Endothelial cell of umbilical vein (primary cell): ENCODE measurements around the gene CASK. TPM values are rescaled to one million over a fixed set of nuclear protein-coding genes. Genes with fewer than 3 reads are reported as not detected.

Source experiments
- BruUV-seq: library from RNA; stranded (reverse); fragments of 400-500 nt; replicated peaks from 2 replicates; lab custom pipeline; 2021; lab: Mats Ljungman, UMichigan
- CTCF ChIA-PET: fragments of 300-600, 350-600 bp; sonication (Branson Sonifier 250); formaldehyde crosslinking; loops from one replicate; lab custom pipeline; 2021; ENCODE audit warnings: antibody characterized with exemption, inconsistent platforms; lab: Charles Lee
- POLR2A ChIA-PET: fragments of 300-600, 350-600 bp; sonication (Branson Sonifier 250); formaldehyde crosslinking; loops from one replicate; lab custom pipeline; 2021; ENCODE audit warnings: antibody characterized with exemption, inconsistent platforms; lab: Charles Lee
- DNase-seq: peaks from one replicate; pipeline ENCODE4 v3.0.0-alpha.2; 2011; ENCODE audit warnings: low read depth, low spot score
- FAIRE-seq: peaks from 2 replicates; lab custom pipeline; 2011; peaks lifted over from hg19 to GRCh38; lab: Jason Lieb, UNC
- H2AFZ ChIP-seq: 2 replicates; pipeline ENCODE4 v1.6.0; 2012; ENCODE audit warnings: low read depth, low read length, control low read depth, inconsistent platforms
- H3K27ac ChIP-seq: 2 replicates; pipeline ENCODE4 v1.5.1; 2011; ENCODE audit warnings: low read depth, mild to moderate bottlenecking, control low read depth, low read length, moderate library complexity; ENCODE audit not compliant: insufficient read depth
- H3K27me3 ChIP-seq, 2 experiments: 2 replicates each; pipeline versions ENCODE4 v1.6.0 to v1.6.1; 2011; ENCODE audit warnings: low read length in 2 of 2, mixed read lengths in 1 of 2; ENCODE audit not compliant: control insufficient read depth in 2 of 2, insufficient read depth in 2 of 2
- H3K36me3 ChIP-seq, 2 experiments: 2 replicates in 1 of 2; 3 replicates in 1 of 2; pipeline ENCODE4 v1.5.1; 2011; ENCODE audit warnings: low read length in 2 of 2, mild to moderate bottlenecking in 1 of 2, moderate library complexity in 1 of 2; ENCODE audit not compliant: control insufficient read depth in 2 of 2, insufficient read depth in 2 of 2; ENCODE audit errors: extremely low read depth in 1 of 2
- H3K4me1 ChIP-seq: 3 replicates; pipeline ENCODE4 v1.5.1; 2011; ENCODE audit warnings: mild to moderate bottlenecking, low read length; ENCODE audit not compliant: control insufficient read depth, insufficient read depth; ENCODE audit errors: extremely low read depth
- H3K4me2 ChIP-seq: 2 replicates; pipeline ENCODE4 v1.6.1; 2011; ENCODE audit warnings: low read length, control low read depth, mixed read lengths; ENCODE audit not compliant: insufficient read depth
- H3K4me3 ChIP-seq, 3 experiments: fragments of 200-600 bp in 1 of 3; sonication (generic), shearing (Covaris generic) in 1 of 3; replicated peaks in 1 of 3; 2 replicates each; pipeline ENCODE4 v1.5.1; 2011 to 2016; ENCODE audit warnings: control low read depth in 3 of 3, low read length in 3 of 3, mild to moderate bottlenecking in 2 of 3, inconsistent platforms in 1 of 3, low read depth in 1 of 3, moderate library complexity in 1 of 3; ENCODE audit not compliant: insufficient read depth in 1 of 3
- H3K79me2 ChIP-seq: 2 replicates; pipeline ENCODE4 v1.6.0; 2012; ENCODE audit warnings: low read length, inconsistent platforms; ENCODE audit not compliant: control insufficient read depth, insufficient read depth
- H3K9ac ChIP-seq: replicated peaks from 2 replicates; pipeline ENCODE3; 2011; ENCODE audit warnings: low read length, control low read depth; ENCODE audit not compliant: insufficient read depth; ENCODE audit errors: extremely low read depth
- H3K9me1 ChIP-seq: replicated peaks from 3 replicates; pipeline ENCODE4 v1.6.0; 2011; ENCODE audit warnings: mild to moderate bottlenecking, low read length; ENCODE audit not compliant: control insufficient read depth, insufficient read depth; ENCODE audit errors: extremely low read depth
- H3K9me3 ChIP-seq: replicated peaks from 2 replicates; pipeline ENCODE4 v1.5.1; 2012; ENCODE audit warnings: low read length, inconsistent platforms; ENCODE audit not compliant: control insufficient read depth, insufficient read depth
- H4K20me1 ChIP-seq: replicated peaks from 2 replicates; pipeline ENCODE3; 2011; ENCODE audit warnings: mild to moderate bottlenecking, low read length; ENCODE audit not compliant: control insufficient read depth, insufficient read depth; ENCODE audit errors: extremely low read depth
- EZH2 ChIP-seq: IDR thresholded peaks from 2 replicates; pipeline ENCODE4 v1.6.1; 2012; ENCODE audit warnings: borderline replicate concordance, low read depth, mild to moderate bottlenecking, moderate library complexity, low read length, inconsistent platforms; ENCODE audit not compliant: severe bottlenecking
- FOS ChIP-seq: IDR thresholded peaks from 2 replicates; pipeline ENCODE4 v1.6.1; 2011; ENCODE audit warnings: mild to moderate bottlenecking, low read length, moderate library complexity, borderline replicate concordance; ENCODE audit not compliant: insufficient read depth
- GATA2 ChIP-seq: IDR thresholded peaks from 2 replicates; pipeline ENCODE4 v1.7.0; 2011; ENCODE audit warnings: low read depth, mild to moderate bottlenecking, moderate library complexity, mixed read lengths, low read length; ENCODE audit not compliant: insufficient read length, insufficient read depth
- JUN ChIP-seq: IDR thresholded peaks from 2 replicates; pipeline ENCODE4 v1.6.1; 2011; ENCODE audit warnings: borderline replicate concordance, low read depth; ENCODE audit not compliant: insufficient read length, insufficient read depth
- MAX ChIP-seq: IDR thresholded peaks from 2 replicates; pipeline ENCODE4 v1.6.1; 2011; ENCODE audit not compliant: insufficient read depth, insufficient read length
- MYC ChIP-seq: IDR thresholded peaks from one replicate; pipeline ENCODE4 v1.6.1; 2011; ENCODE audit warnings: mild to moderate bottlenecking, low read depth, low read length
- POLR2A ChIP-seq: IDR thresholded peaks from 2 replicates; pipeline ENCODE4 v1.6.1; 2012; ENCODE audit warnings: low read depth, mild to moderate bottlenecking, control low read depth, low read length
- POLR2AphosphoS5 ChIP-seq: IDR thresholded peaks from 2 replicates; pipeline ENCODE4 v1.6.1; 2012; ENCODE audit warnings: low read depth, mild to moderate bottlenecking, control low read depth, low read length, moderate library complexity; ENCODE audit not compliant: insufficient read depth
- dilution Hi-C: fragments of 300-500 bp; cut with MboI; formaldehyde crosslinking; loops from one replicate; pipeline ENCODE4 v1.15.0; 2019; ENCODE audit warnings: low sequenced_read_pairs; ENCODE audit not compliant: extremely low pct_ligation_motif_present
- intact Hi-C: fragments of 100-400 bp; cut with micrococcal nuclease; formaldehyde crosslinking; loops from one replicate; pipeline ENCODE4 v1.10.0; 2022
- polyA plus RNA-seq, 4 experiments: library from polyadenylated mRNA; depleted of rRNA in 3 of 4; stranded (reverse) in 3 of 4; unstranded in 1 of 4; fragments of >200 nt; gene quantifications; 2 replicates each; pipeline versions ENCODE4 v1.2.1 to v1.2.3, GENCODE V29; 2011 to 2012; ENCODE audit warnings: missing spikeins in 1 of 4
- total RNA-seq: library from RNA; stranded (reverse); gene quantifications from 2 replicates; pipeline ENCODE4 v1.2.3, GENCODE V29; 2021
- TF ChIP-seq, protein P1 (sequence below), 2 donors: IDR thresholded peaks; 1 replicate in 1 of 2; 2 replicates in 1 of 2; pipeline ENCODE4 v1.5.1; 2011; ENCODE audit warnings: low read length in 2 of 2, mild to moderate bottlenecking in 2 of 2, moderate library complexity in 2 of 2, control low read depth in 1 of 2, inconsistent platforms in 1 of 2, low read depth in 1 of 2; ENCODE audit not compliant: insufficient read depth in 1 of 2; ENCODE audit errors: extremely low read depth in 1 of 2

The CASK gene
- total and polyA plus RNA-seq, 2 donors (not counting 3 experiments of a cell fraction or from before 2014, with no cell fraction given) = 6.4 to 30.4 TPM

- H3K27me3 ChIP-seq = no peaks in the 10 kb centered on the region
- H2AFZ ChIP-seq = no peak within 1 kb of the TSS
- H3K4me3 ChIP-seq = no peak within 1 kb of the TSS
- no peaks in the 10 kb centered on the region for H3K4me1 ChIP-seq
- no peak within 1 kb of the TSS for H3K4me2 ChIP-seq
- H3K9me3 ChIP-seq = no peaks in the 10 kb centered on the region
- FAIRE-seq (no peak), DNase-seq (no peak)
- no peaks in the 10 kb centered on the region for H3K9me1 ChIP-seq
- ChIA-PET CTCF (no interaction called here), POLR2A (no interaction called here)
- no peak within 1 kb of the TSS for H3K9ac ChIP-seq
- intact Hi-C loops = no loop called here
- dilution Hi-C loops = no loop called here
- H4K20me1 ChIP-seq = no peaks in the 10 kb centered on the region
- no peaks in the 10 kb centered on the region for H3K36me3 ChIP-seq
- no TSS peak for BruUV-seq
- no peak within 1 kb of the TSS for H3K27ac ChIP-seq
- no peaks in the 10 kb centered on the region for H3K79me2 ChIP-seq
- no peak for TF ChIP-seq POLR2A
- TF ChIP-seq POLR2AphosphoS5 = no peak
- no peak for TF ChIP-seq MAX
- TF ChIP-seq, protein P1, sequence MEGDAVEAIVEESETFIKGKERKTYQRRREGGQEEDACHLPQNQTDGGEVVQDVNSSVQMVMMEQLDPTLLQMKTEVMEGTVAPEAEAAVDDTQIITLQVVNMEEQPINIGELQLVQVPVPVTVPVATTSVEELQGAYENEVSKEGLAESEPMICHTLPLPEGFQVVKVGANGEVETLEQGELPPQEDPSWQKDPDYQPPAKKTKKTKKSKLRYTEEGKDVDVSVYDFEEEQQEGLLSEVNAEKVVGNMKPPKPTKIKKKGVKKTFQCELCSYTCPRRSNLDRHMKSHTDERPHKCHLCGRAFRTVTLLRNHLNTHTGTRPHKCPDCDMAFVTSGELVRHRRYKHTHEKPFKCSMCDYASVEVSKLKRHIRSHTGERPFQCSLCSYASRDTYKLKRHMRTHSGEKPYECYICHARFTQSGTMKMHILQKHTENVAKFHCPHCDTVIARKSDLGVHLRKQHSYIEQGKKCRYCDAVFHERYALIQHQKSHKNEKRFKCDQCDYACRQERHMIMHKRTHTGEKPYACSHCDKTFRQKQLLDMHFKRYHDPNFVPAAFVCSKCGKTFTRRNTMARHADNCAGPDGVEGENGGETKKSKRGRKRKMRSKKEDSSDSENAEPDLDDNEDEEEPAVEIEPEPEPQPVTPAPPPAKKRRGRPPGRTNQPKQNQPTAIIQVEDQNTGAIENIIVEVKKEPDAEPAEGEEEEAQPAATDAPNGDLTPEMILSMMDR (IDR thresholded peaks at IDR 0.05; ENCODE audit: extremely low read depth in 1 of 2, insufficient read depth in 1 of 2, low read depth in 1 of 2, low read length in 2 of 2) = no peak
- no peak for TF ChIP-seq FOS
- TF ChIP-seq EZH2 = no peak
- no peak for TF ChIP-seq JUN
- TF ChIP-seq GATA2 = no peak
- no peak for TF ChIP-seq MYC
Observed at GRCh38 chrX:41723826-41724225, 199.5 kb downstream of the CASK start, which contains the start of gene GPR82. GPR82 (plus strand) TSS chrX:41724181; CDS start chrX:41727027, 2,846 bp downstream.
